Esophagus squamous epithelium (tissue), 4 donors: ENCODE results near the gene NOS1.

Experiments
- POLR2A ChIP-seq, 4 donors: fragments of 450-650 bp; IDR thresholded peaks; one replicate each; pipeline ENCODE4 v1.6.1; 2017; ENCODE audit warnings: antibody characterized with exemption in 4 of 4, mild to moderate bottlenecking in 4 of 4, moderate library complexity in 3 of 4
- TF ChIP-seq, protein P1 (sequence below), 6 experiments: fragments of 450-650 bp in 4 of 6; fragments of 200-600 bp in 2 of 6; sonication (generic) in 2 of 6; IDR thresholded peaks; one replicate each; pipeline ENCODE4 v1.5.1; 2016 to 2019; ENCODE audit warnings: antibody characterized with exemption in 6 of 6, mild to moderate bottlenecking in 4 of 6, moderate library complexity in 4 of 6

DNA sequence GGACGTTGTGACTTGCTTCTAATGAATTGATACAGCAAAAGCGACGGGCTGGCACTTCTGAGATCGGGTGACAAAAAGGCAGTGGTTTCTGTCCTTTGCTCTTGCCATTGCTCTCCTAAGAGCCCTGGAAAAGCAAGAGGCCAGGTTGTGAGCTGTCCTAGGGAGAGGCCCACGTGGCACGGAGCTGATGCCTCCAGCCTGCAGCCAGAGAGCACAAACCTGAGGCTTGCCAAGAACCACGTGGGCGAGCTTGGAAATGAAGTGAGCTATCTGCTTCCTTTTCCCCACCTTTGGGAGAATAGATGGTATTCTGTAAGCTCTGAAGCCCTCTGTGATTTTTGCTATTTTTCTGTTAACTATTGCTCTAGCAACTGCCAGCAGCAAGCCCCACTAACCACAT is 26.4 kb upstream of the NOS1 start:
- TF ChIP-seq, protein P1, sequence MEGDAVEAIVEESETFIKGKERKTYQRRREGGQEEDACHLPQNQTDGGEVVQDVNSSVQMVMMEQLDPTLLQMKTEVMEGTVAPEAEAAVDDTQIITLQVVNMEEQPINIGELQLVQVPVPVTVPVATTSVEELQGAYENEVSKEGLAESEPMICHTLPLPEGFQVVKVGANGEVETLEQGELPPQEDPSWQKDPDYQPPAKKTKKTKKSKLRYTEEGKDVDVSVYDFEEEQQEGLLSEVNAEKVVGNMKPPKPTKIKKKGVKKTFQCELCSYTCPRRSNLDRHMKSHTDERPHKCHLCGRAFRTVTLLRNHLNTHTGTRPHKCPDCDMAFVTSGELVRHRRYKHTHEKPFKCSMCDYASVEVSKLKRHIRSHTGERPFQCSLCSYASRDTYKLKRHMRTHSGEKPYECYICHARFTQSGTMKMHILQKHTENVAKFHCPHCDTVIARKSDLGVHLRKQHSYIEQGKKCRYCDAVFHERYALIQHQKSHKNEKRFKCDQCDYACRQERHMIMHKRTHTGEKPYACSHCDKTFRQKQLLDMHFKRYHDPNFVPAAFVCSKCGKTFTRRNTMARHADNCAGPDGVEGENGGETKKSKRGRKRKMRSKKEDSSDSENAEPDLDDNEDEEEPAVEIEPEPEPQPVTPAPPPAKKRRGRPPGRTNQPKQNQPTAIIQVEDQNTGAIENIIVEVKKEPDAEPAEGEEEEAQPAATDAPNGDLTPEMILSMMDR (IDR thresholded peaks at IDR 0.05), result no peak
- TF ChIP-seq POLR2A (IDR thresholded peaks at IDR 0.05), result no peak
